CD4-positive, alpha-beta T cell treated with Interleukin-12 subunit alpha and Interleukin-12 subunit beta, for 1 hour (primary cell): ENCODE data around the gene MAP2K2.
"Not testable (repeated sequence)": the region's sequence is repeated elsewhere in the genome, so short reads cannot be mapped to it uniquely, and the experiment has no call there.

Experiments used
- DNase-seq: peaks from one replicate; pipeline ENCODE4 v3.0.0-alpha.2; 2020

The MAP2K2 gene

DNA sequence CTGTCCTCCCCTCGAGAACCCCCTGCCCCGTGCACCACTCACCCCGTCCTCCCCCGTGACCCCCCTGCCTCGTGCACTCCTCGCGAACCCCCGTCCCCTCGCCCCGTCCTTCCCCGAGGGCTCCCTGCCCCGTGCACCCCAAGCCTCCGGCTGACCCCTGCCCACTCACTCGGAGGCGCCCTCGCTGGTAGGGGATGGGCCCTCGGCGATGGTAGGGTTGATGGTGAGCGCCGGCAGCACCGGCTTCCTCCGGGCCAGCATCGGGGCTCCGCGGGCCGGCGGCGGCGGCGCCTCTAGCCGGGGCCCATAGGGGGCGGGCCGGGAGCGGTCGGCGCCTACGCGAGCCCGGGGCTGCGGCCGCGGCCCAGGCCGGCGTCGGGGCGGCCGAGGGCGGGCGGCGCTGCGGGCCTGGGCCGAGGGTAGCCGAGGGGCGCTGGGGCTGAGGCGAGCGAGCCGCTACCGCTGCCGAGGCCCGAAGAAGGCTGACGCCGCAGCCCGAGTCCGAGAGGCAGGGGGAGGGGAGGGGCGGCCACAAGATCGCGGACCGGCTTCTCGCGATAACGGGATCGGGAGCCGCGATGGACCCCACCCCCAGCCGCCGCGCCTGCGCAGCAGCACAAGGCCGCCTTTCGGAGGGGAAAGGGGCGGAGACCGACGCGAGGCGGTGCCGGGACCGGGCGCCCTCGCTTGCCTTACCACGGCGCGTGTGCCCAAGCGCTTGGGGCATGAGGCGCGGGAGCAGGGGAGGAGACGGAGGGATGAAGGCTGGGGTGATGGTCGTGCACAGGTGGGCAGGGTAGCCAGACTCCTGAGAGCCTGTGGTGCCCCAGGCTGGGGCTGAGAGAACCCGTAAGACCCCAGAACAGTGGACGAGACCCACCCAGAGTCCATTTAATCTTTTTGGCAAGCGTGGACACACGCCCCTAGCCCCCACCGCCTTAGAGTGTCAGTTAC, at the start of gene MAP2K2:
TSS of gene MAP2K2 (minus strand) at position 508 of the 954 bp plus-strand sequence. CDS start at position 261, 247 bp downstream.
- DNase-seq = peak; percentile 96

DNA sequence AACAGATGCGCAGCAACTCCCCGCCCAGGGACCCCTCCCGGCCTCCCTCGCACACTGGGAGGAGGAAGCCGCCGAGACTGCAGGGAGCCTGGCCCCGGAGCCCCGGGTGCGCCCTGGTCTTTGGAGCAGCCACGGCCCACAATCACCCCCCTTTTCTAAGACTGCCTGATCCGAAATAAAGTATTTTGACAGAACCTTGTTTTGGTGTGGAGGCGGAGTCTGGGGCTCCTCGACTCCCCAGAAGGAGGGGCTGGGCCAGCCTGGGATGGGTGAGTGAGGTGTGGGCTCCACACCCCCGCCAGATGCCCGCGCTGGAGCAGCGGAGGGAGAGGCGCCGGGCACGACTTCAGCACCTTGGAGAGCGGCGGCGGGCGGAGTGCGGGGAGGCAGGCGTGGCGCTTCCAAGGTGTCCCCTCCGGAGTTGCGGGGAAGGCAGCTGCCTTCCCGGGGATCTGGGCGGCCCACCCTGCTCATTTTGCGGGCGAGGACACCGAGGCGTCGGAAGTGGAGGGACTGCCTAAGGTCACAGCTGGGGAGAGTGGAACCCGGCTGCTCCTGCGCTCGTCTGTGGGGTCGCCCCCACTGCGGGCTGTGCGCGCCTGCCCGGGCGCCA, 49.0 kb upstream of the MAP2K2 start:
- peak; percentile 67 for DNase-seq

DNA sequence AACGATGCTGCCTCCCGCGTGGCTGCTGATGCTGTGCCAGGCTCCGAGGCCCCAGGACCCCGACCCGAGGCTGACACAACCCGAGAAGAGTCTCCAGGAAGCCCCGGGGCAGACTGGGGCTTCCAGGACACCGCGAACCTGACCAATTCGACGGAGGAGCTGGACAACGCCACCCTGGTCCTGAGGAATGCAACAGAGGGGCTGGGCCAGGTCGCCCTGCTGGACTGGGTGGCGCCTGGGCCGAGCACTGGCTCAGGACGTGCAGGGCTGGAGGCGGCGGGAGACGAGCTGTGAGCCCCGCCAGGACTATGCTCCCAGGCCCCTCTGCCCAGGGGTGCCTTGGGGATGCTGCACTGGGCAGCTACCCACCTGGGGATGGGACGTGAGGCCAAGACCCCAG, 47.8 kb upstream of the MAP2K2 start:
- DNase-seq = no peak

DNA sequence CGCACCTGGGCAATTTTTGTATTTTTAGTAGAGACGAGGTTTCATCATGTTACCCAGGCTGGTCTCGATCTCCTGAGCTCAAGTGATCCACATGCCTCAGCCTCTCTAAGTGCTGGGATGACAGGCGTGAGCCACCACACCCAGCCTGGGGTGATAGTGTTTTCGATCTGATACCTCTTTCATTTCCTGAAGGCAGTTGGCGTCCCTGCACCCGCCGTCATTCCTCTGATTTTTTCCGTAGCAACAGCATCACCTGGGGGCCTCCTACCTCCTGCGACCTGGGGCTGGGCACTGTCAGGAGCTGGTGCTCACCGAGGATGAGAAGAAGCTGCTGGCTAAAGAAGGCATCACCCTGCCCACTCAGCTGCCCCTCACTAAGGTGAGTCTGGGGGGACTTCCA, 40.3 kb upstream of the MAP2K2 start:
- DNase-seq = no peak

DNA sequence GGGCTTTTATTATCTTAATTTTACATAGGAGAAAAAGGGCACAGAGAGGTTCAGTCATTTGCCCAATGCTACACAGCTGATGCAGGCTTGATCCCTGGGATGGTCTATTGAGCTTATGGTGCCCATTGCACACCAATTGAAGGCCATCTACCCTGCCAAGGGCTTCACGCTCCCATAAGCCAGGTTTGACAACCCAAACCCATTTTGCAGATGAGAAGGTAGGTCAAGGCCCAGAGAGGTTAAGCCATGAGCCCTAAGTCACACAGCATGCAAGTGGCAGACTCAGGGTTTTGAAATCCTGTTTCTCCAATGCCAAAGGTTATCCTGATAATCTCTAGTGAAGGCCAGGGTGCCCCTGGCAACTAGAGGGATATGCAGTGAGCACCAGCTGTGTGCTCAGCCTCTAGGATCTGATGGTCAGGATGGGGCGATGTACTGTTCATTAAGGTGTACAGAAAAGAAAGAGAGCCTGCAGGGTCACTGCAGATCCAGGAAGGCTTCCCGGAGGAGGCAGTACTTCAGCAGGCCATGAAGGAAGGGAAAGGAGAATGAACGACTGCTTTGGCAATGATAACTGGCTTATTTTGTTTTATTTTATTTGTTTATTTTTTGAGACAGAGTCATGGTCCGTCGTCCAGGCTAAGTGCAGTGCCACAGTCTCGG, 37.6 kb upstream of the MAP2K2 start:
- no peak for DNase-seq

DNA sequence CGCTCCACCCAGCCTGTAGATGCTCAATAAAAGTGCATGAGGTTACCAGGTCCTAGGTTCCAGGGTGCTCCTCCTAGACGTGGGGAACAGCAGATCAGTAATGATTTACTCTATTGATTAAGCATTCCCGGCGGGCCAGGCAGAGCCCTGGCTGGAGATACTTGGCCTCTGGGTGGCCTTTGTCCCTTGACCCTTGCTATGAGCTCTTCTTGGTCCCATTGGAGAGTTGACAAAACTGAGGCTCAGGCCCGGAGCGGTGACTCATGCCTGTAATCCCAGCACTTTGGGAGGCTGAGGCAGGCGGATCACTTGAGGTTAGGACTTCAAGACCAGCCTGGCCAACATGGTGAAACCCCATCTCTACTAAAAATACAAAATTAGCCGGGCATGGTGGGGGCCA, 34.0 kb upstream of the MAP2K2 start:
- DNase-seq = not testable (repeated sequence)

DNA sequence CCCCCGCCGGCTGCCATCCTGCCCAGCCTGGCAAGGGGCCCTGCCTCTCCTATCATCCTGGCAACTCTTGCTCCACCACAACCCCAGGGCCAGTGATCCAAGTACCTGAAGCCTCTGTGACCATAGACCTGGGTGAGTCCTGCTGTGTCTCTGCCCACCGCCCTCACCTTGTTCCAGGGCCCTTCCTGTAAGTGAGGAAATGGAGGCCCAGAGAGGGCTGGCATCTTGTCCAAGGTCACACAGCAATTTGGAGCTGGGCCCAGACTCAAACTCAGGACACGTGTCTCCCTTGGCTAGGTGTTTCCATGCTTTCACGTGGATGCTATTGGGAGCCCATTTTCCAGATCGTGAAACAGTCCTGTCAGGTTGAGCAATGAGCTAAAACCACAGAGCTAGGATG, 33.2 kb upstream of the MAP2K2 start:
- DNase-seq = no peak

DNA sequence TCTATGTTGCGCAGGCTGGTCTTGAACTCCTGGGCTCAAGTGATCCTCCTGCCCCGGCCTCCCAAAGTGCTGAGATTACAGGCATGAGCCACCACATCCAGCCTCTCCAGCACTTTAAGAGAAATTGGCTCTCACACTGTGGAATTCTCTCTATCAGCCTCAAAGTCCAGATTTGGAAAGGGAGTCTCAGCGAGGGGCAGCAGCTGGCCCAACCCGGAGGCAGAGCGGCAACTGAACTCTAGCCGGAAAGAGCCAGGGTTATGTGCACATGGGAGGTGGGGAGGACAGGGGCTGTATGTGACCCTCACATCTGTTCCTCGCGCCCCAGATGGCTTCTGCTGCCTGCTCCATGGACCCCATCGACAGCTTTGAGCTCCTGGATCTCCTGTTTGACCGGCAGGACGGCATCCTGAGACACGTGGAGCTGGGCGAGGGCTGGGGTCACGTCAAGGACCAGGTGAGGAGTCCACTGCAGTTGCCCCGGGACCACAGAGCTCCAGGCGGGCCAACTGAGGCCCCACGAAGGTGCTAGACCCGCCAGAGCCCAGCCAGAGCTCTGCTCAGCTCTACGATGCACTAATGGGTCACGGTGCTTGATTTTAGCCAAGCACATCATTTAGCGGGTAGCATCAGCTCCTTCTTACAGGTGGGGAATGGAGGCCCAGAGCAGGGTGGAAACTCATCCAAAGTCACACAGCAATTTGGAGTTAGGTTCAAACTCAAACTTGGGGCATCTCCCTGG, 30.8 kb upstream of the MAP2K2 start:
- no peak for DNase-seq

DNA sequence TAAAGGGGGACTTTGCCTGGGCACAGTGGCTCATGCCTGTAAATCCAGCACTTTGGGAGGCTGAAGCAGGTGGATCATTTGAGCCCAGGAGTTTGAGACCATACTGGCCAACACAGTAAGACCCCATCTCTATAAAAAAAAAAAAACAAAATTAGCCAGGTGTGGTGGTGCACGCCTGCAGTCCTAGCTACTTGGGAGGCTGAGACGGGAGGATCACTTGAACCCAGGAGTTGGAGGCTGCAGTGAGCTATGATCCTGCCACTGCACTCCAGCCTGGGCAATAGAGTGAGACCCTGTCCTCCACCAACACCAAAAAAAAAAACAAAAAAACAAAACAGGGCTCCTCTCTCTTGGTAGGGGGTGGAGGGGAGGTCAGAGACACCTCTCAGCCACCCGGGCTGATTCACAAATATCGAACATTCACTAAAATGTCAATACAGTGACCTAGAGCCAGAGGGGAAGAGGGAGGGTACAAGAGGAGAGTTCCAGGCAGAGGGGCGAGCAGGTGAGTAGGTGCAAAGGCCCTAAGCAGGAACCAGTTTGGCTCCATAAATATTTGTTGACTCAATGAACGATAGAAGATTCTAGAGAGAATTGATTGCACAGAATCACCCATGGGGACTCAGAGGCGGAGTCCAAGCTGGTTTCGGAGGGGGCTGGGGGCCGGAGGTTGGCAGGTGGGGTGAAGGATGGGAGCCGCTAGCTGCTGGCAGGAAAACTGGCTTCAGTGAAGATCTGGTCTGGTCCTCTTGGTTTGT, 28.5 kb upstream of the MAP2K2 start:
- DNase-seq = no peak

DNA sequence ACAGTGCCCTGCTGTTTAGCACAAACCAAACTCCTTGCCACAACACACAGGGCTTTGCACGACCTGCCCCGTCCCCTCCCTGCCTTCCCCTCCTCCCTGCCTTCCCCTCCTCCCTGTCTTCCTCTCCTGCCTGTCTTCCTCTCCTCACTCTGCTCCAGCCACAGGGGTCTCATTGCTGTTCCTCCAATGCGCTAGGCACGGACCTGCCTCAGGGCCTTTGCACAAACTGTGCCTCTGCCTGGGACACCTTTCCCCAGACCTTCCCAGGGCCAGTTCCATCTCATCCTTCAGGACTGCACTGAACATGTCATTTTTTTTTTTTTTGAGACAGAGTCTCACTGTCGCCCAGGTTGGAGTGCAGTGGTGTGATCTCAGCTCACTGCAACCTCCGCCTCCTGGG, 27.7 kb upstream of the MAP2K2 start:
- no peak for DNase-seq

DNA sequence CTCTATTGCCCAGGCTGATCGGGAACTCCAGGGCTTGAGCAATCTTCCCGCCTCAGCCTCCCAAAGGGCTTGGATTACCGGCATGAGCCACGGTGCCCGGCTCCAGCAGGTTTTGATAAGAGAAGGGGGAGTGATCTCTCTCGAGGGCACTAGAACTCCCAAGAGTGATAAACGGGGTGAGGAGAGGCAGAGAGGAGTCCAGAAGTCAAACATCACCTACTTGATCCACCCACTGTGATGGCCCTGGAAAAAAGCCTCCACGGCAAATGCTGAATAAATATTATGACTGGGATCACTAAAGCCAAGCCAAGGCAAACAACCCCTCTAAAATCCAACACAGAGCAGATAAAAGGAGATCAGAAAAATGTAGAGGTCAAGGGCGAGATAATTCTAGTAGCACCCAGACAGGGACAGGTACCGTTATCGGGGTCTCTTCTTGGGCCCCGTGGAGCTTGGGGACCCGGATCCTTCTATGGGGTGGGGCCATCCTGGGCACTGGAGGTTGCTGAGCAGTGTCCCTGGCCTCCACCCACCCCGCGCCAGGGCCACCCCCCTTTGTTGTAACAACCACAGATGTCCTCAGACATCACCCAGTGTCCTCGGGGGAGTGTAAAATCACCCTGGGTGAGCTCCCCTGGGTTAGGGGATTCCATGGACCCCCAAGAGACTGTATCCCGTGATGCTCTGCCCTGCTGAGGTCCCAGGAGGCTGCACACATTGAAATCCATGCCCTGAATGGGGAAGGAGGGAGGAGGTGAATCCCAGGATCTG, 25.8 kb upstream of the MAP2K2 start:
- no peak for DNase-seq

DNA sequence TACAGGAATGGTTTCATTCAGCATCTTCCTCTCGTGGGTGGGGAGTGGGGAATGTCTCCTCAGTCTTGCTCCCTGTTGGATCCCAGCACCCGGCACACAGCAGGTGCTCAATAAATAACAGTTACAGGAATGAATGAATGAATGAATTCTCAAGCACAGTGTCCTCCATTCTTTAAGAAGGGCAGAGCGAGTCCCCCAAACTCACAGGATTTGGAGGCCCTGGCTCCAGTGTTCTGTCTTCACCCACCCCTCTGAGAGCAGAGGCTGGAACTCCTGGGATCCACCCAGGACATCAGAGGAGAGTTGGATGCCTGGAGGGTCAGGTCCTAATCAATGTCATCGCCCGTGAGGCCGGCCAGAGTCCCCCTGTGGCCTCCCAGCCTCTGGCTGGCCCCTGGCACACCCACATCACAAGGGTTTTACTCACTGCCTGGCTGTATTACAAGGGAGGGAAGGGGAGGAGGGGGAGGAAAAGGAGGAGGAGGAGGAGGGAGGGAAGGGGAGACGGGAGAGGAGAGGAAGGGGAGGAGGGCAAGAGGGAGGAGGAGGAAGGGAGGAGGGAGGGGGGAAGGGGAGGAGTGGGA, 20.8 kb upstream of the MAP2K2 start:
- DNase-seq = no peak

DNA sequence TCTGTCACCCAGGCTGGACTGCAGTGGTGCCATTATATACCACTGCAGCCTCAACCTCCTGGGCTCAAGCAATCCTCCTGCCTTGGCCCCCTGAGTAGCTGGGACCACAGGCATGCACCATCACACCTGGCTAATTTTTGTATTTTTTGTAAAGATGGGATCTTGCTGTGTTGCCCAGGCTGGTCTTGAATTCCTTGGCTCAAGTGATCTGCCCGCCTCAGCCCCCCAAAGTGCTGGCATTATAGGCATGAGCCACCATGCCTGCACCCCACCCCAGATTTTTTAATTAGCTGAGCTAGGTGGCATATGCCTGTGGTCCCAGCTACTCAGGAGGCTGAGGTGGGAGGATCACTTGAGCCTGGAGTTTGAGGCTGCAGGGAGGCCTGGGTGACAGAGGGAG, 19.0 kb upstream of the MAP2K2 start:
- not testable (repeated sequence) for DNase-seq

DNA sequence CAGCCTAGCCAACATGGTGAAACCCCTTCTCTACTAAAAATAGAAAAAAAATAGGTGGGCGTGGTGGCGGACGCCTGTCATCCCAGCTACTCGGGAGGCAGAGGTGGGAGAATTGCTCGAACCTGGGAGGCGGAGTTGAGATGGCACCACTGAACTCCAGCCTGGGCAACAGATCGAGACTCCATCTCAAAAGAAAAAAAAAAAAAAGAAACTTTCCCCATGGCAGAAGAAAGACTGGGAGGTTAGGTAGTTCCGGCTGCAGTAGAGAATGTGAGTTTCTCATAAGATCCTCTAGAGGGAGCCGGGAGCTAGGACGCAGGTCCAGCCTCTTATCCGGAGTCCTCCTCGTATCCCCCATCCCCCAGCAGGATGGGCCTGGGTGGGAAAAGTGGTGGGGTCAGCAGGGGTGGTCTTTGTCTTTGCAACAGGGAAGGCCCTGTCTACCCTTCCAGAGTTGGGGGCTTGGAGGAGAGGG, 16.4 kb upstream of the MAP2K2 start:
- DNase-seq = peak; percentile 52

DNA sequence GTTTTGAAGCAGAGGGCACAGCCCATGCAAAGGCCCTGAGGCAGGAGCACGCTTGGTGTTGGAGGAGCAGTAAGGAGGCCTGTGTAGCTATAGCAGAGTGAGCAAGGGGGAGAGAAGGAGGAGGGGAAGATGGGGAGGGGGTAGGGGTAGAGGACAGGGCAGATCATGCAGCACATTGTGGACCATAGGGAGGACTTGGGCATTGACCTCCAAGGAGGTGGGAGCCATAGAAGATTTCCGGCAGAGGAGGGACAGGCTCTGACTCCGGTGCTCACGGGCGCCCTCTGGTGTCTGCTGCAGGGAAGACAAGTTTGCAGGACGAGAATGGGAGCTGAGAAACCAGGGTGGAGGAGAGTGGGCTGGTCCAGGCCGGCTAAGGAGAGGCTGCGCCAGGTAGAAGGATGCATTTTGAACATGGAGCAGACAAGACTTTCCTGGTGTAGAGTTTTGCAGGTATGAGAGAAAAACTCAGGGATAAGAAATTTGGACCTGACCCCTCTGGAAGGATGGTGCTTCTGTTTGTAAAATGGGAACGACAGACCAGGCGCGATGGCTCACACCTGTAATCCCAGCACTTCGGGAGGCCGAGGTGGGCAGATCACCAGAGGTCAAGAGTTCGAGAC, 15.8 kb upstream of the MAP2K2 start:
- DNase-seq = peak; percentile 84

DNA sequence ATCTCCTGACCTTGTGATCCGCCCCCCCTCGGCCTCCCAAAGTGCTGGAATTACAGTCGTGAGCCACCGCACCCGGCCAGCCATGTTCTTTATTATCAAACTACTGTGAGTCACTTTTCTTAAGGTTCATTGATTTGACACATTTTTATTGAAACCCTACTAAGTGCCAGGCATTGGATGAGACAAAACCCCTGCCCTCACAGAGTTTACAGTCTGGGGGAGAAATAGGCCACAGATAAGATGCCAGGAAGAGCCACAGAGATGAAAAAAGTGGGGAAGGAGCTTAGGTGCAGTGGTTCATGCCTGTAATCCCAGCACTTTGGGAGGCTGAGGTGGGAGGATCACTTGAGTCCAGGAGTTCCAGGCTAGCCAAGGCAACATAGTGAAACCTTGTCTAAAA, 14.5 kb upstream of the MAP2K2 start:
- DNase-seq = no peak

DNA sequence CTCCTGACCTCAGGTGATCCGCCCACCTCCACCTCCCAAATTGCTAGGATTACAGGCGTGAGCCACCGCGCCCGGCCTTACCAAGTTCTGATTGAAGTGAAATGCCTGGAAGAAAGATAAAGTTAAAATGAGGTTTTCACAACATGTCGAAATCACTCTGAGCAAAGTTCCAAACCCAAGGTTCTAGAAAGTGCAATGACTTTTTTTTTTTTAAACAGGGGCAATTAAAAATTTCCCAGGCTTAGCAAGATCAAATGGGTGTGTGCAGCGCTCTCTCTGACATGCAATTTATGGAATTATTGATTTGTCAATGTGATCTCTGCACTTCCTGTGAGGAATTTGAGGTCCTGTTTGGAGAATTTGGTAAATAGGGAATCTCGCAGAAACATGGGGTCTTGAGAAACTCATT, 12.8 kb upstream of the MAP2K2 start:
- DNase-seq = no peak

DNA sequence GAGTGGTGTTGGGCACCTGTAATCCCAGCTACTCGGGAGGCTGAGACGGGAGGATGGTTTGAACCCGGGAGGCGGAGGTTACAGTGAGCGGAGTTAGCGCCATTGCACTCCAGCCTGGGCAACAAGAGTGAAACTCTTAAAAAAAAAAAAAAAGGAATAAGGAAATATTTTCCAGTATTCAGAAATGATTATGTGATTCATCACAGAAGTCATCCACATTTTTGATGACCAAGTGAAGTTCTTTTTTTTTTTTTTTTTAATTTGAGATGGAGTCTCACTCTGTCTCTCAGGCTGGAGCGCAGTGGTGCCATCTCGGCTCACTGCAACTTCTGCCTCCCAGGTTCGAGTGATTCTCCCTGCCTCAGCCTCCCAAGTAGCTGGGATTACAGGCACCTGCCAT, 11.5 kb upstream of the MAP2K2 start:
- DNase-seq = not testable (repeated sequence)

DNA sequence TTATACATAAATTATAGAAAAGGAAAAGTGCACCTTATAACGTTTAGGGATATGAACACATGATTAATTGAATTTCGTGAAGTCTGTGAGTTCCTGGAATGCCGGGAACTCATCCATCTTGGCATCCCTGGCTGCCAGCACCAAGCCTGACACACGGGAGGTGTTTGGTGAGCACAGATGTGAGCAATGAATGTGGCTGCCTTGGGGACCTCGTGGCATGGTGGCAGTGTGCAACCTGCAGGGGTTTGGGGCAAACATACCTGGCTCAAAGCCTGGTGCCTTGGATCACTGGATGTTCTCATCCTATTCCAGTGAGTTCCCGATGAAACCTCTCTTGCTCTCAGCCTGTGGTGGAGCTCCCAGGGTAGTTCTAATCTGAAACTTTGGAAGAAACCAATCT, 10.4 kb upstream of the MAP2K2 start:
- no peak for DNase-seq

DNA sequence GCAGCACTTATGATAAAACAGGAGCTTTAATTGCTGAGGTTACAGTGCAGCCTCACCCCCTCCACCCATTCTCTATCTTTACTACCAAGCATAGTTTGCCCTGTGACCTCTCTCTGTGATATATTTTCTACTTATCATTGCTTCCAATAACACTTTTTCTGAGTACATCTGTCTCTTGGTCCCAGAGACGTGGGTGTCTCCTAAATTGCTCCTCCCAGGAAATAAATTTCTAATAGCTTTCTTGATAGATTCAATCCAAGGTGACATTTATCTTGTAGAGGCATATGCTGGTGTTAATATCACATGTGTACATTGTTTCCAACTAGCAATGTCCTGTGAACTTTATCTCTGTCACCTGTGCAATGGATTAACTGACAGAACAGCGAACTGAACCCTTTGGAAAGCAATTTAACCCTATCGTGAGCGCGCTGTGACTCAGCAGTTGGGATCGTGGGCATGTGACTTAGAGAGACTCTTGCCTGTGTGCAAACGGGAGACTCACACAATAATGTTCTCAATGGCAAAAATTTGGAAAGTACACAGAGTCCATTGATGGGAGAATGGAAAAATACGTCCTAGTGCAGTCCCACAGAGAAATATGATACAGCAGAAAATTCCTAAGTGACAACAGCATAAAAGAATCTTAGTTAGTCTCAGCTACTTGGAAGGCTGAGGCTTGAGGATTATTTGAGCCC, 7.0 kb upstream of the MAP2K2 start:
- DNase-seq = no peak
